ENCODE data around the gene FAM181A. TPM values are rescaled to one million over a fixed set of nuclear protein-coding genes. Genes with fewer than 3 reads are reported as not detected.
A peak's percentile ranks its signal among the peaks of the same experiment; 100 is the strongest.

Gene FAM181A
- total and polyA plus RNA-seq, 4 experiments from 2014 or later, result not detected

DNA sequence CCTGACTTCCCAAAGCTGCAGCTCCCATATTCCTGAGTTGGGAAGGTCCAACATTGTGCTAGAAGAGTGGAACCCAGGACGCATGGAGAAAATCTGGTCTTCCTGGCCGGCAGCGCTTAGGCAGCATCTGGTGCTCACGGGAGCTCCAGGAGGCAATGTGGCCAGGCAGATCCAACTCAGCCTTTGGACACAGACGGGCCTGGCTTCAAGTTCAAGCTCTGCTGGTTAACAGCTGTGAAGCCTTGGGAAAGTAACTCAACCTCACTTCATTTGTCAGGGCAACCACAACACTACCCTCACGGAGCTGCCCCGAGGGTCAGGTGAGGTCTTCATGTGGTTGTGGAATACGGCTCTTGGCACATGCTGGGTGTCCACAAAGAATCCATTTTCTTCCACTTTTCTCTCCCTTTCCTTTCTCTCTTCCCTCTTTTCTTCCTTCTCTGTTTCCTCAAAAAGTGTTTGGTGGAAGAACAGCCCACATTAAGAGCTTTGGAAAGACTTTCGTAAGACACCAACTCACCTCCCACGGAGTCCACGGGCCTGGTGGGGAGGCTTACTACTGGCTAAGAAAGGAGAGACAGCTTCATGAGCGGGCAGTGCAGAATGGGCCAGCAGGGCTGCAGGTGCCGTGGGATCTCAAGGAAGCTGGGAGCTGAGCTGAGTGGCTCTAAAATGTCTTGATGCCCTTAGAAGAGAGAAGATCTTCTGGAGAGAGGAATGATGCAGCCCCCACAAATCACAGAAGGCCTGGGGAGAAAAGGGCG, 2.4 kb upstream of the FAM181A start:
- intact Hi-C loops (cut with micrococcal nuclease), result no loop called here
- Histone ChIP-seq H3K4me3 (ENCODE audit: low read length in 2 of 2) (no peak overlapping the region), H3K9me3 (ENCODE audit: control insufficient read depth in 1 of 2, low read length in 2 of 2) (no peaks in the 10 kb centered on the region), H3K36me3 (ENCODE audit: insufficient read depth, low read length) (no peaks in the 10 kb centered on the region), H3K27me3 (ENCODE audit: insufficient read depth, low read length) (no peaks in the 10 kb centered on the region), H3K27ac (ENCODE audit: low read depth, low read length) (no peak overlapping the region), H3K4me1 (ENCODE audit: insufficient read depth, low read length) (no peaks in the 10 kb centered on the region)
- Mint-ChIP-seq H3K9me3 (peaks cover 0 to 1% (median 0%) of the 10 kb centered on the region in 8 donors), H3K27ac (peak overlapping the region in 1 of 7 donors; percentile 19), H3K27me3 (no peaks in the 10 kb centered on the region), H3K4me3 (no peak overlapping the region), H3K4me1 (no peaks in the 10 kb centered on the region), H3K36me3 (no peaks in the 10 kb centered on the region)
- no peak for DNase-seq
- ChIA-PET POLR2A (ENCODE audit: partially characterized antibody) (no interaction called here), CTCF (ENCODE audit: partially characterized antibody) (interaction anchor here (0.7 to 2.3 kb wide), 4 partner anchors 10 to 206 kb away, joined by 3 to 8 read pairs (median 4); no protein-coding TSS in a partner anchor)

DNA sequence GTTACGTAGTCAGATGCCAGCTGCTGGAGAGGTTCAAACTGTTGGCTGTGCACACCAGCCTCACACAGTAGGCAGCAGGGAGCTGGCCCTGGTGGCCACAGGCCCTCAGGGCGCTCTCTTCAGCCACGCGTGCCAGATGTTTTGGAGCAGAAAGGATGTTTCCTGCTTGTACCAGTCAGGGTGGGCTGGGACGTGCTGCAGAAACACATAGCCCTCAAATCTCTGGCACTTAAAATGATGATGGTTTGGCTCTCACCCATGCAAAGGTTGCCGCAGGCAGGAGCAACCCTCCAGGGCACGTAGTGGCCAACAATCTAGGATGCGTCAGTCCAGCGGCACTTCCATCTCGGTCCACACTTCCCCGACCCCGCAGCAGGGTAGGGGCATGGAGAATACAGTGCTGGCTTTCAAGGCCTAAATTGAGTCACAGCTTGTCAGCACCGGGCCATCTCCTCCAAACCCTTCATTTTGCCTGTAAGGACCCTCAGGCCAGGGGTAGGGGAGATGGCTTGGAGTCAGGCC, 1.7 kb upstream of the FAM181A start:
- H3K4me3 Mint-ChIP-seq, result no peak overlapping the region
- Histone ChIP-seq H3K9me3 (ENCODE audit: control insufficient read depth in 1 of 2, low read length in 2 of 2) (no peaks in the 10 kb centered on the region), H3K4me3 (ENCODE audit: low read length in 2 of 2) (no peak overlapping the region), H3K4me1 (ENCODE audit: insufficient read depth, low read length) (no peaks in the 10 kb centered on the region), H3K27me3 (ENCODE audit: insufficient read depth, low read length) (no peaks in the 10 kb centered on the region), H3K36me3 (ENCODE audit: insufficient read depth, low read length) (no peaks in the 10 kb centered on the region), H3K27ac (ENCODE audit: low read depth, low read length) (no peak overlapping the region)
- ChIA-PET POLR2A (ENCODE audit: partially characterized antibody) (no interaction called here), CTCF (ENCODE audit: partially characterized antibody) (interaction anchor here (2.3 kb wide), 1 partner anchor 14 kb away, joined by 8 read pairs; no protein-coding TSS in a partner anchor)
- H3K27ac Mint-ChIP-seq, result no peak overlapping the region
- no peak for DNase-seq
- no peaks in the 10 kb centered on the region for H3K9me3 Mint-ChIP-seq
- no peaks in the 10 kb centered on the region for H3K4me1 Mint-ChIP-seq
- H3K27me3 Mint-ChIP-seq, result no peaks in the 10 kb centered on the region
- H3K36me3 Mint-ChIP-seq, result no peaks in the 10 kb centered on the region
- intact Hi-C loops (cut with micrococcal nuclease), result no loop called here

DNA sequence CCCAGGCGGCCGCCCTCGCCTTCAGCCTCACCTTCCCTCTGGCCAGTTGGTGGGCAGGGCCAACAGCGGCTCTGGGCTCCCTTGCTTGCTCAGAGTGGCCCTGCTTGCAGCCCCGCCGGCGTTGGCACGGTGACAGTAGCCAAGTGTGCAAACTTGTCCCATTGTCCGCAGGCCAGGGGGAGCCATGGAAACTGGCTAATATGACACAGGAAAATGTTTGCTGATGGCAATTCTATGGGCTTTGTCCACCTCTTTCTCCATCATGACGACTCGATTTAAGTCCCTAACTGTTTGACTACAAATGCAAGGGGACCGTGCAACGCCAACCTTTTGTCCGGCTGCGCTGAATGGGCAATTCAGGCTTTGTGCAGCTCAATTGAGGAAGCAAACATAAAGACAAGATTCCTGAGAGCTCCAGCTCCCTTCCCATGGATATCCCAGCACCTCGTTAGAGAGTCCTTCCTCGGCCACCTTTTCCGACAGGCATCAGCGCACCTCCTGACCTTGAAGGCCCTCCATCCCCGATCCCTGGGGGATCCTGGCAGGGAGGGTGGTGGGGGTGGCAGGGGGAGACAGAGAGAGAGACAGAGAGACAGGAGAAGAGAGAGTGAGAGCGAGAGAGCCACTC, 785 bp upstream of the FAM181A start:
- Histone ChIP-seq H3K27me3 (ENCODE audit: insufficient read depth, low read length) (no peaks in the 10 kb centered on the region), H3K9me3 (ENCODE audit: control insufficient read depth in 1 of 2, low read length in 2 of 2) (no peaks in the 10 kb centered on the region), H3K27ac (ENCODE audit: low read depth, low read length) (no peak overlapping the region), H3K36me3 (ENCODE audit: insufficient read depth, low read length) (no peaks in the 10 kb centered on the region), H3K4me3 (ENCODE audit: low read length in 2 of 2) (no peak overlapping the region), H3K4me1 (ENCODE audit: insufficient read depth, low read length) (no peaks in the 10 kb centered on the region)
- Mint-ChIP-seq H3K27ac (no peak overlapping the region), H3K9me3 (no peaks in the 10 kb centered on the region), H3K27me3 (no peaks in the 10 kb centered on the region), H3K36me3 (no peaks in the 10 kb centered on the region), H3K4me1 (no peaks in the 10 kb centered on the region), H3K4me3 (no peak overlapping the region)
- POLR2A ChIA-PET (ENCODE audit: partially characterized antibody), result no interaction called here
- intact Hi-C loops (cut with micrococcal nuclease), result no loop called here
- CTCF ChIA-PET (ENCODE audit: partially characterized antibody), result no interaction called here
- DNase-seq, result no peak

DNA sequence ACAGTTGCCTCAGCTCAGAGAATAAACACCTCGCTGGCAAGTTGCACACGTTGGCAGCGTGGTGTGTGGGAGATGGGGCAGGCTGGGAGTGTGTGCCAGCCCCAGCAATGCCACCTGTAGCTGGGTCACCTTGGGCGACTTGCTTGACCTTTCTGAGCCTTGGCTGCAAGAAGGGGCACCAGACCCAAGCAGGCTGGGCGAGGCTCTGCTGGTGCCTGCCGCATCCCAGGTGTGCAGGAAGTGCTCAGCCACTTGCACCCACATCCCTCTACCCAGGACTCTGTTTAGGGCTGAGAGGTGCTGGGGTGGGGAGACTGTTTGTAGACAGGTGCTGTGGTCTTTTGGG, 629 bp downstream of the FAM181A start:
- no peaks in the 10 kb centered on the region for H3K36me3 ChIP-seq (ENCODE audit: insufficient read depth, low read length)
- Mint-ChIP-seq H3K27ac (no peak overlapping the region), H3K9me3 (no peaks in the 10 kb centered on the region), H3K27me3 (no peaks in the 10 kb centered on the region), H3K4me1 (no peaks in the 10 kb centered on the region), H3K4me3 (no peak overlapping the region), H3K36me3 (no peaks in the 10 kb centered on the region)
- H3K9me3 ChIP-seq (ENCODE audit: control insufficient read depth in 1 of 2, low read length in 2 of 2), result no peaks in the 10 kb centered on the region
- no peak for DNase-seq
- H3K4me1 ChIP-seq (ENCODE audit: insufficient read depth, low read length), result no peaks in the 10 kb centered on the region
- CTCF ChIA-PET (ENCODE audit: partially characterized antibody), result no interaction called here
- H3K27me3 ChIP-seq (ENCODE audit: insufficient read depth, low read length), result no peaks in the 10 kb centered on the region
- intact Hi-C loops (cut with micrococcal nuclease), result no loop called here
- H3K27ac ChIP-seq (ENCODE audit: low read depth, low read length), result no peak overlapping the region
- POLR2A ChIA-PET (ENCODE audit: partially characterized antibody), result interaction anchor here (1.8 kb wide), 1 partner anchor 43 kb away, joined by 5 read pairs; no protein-coding TSS in a partner anchor
- H3K4me3 ChIP-seq (ENCODE audit: low read length in 2 of 2), result no peak overlapping the region

DNA sequence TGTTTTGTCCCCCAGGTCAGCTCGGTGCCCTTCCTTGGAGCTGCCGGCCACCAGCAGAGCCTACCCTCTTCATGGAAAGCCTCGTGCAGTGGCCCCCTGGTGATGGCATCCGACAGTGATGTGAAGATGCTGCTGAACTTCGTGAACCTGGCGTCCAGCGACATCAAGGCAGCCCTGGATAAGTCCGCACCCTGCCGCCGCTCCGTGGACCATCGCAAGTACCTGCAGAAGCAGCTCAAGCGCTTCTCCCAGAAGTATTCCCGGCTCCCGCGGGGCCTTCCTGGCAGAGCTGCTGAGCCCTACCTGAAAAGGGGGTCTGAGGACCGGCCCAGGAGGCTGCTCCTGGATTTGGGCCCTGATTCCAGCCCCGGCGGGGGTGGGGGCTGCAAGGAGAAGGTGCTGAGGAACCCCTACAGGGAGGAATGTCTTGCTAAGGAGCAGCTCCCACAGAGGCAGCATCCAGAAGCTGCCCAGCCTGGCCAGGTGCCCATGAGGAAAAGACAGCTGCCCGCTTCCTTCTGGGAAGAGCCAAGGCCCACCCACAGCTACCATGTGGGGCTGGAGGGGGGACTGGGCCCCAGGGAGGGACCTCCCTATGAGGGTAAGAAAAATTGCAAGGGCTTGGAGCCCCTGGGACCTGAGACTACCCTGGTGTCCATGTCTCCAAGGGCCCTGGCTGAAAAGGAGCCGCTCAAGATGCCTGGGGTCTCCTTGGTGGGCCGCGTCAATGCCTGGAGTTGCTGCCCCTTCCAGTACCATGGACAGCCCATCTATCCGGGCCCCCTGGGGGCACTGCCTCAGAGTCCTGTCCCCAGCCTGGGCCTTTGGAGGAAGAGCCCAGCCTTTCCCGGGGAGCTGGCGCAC, 1.3 kb downstream of the FAM181A start:
- H3K4me1 Mint-ChIP-seq, result no peaks in the 10 kb centered on the region
- H3K27ac Mint-ChIP-seq, result no peak overlapping the region
- no peaks in the 10 kb centered on the region for H3K36me3 Mint-ChIP-seq
- H3K9me3 Mint-ChIP-seq, result no peaks in the 10 kb centered on the region
- Histone ChIP-seq H3K9me3 (ENCODE audit: control insufficient read depth in 1 of 2, low read length in 2 of 2) (no peaks in the 10 kb centered on the region), H3K36me3 (ENCODE audit: insufficient read depth, low read length) (no peaks in the 10 kb centered on the region), H3K4me3 (ENCODE audit: low read length in 2 of 2) (no peak overlapping the region), H3K27me3 (ENCODE audit: insufficient read depth, low read length) (no peaks in the 10 kb centered on the region), H3K4me1 (ENCODE audit: insufficient read depth, low read length) (no peaks in the 10 kb centered on the region), H3K27ac (ENCODE audit: low read depth, low read length) (no peak overlapping the region)
- intact Hi-C loops (cut with micrococcal nuclease), result no loop called here
- ChIA-PET POLR2A (ENCODE audit: partially characterized antibody) (interaction anchor here (1.8 kb wide), 1 partner anchor 42 kb away, joined by 5 read pairs; no protein-coding TSS in a partner anchor), CTCF (ENCODE audit: partially characterized antibody) (no interaction called here)
- no peak for DNase-seq
- no peak overlapping the region for H3K4me3 Mint-ChIP-seq
- H3K27me3 Mint-ChIP-seq, result no peaks in the 10 kb centered on the region

DNA sequence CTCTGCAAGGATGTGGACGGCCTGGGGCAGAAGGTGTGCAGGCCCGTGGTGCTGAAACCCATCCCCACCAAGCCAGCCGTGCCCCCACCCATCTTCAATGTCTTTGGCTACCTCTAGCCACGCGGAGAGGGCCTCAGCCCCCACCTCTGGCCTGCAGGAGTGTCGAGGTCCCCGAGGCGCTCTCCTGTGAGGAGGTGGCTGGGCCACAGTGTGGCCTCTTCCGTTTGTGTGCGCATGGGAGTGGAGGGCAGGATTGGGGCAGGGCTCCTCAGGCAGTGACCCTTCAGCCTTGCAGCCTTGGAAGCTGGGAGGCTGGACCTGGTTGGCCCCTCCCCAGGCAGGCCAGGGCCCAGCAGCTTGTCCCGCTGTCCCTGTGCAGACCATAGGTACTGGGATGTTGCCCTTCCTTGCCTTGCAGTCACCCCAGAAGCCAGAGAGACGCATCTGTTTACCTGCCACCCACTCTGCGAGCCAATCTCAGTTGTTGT, 1.9 kb downstream of the FAM181A start:
- no peak overlapping the region for H3K4me3 ChIP-seq (ENCODE audit: low read length in 2 of 2)
- POLR2A ChIA-PET (ENCODE audit: partially characterized antibody), result interaction anchor here (1.8 kb wide), 1 partner anchor 41 kb away, joined by 5 read pairs; no protein-coding TSS in a partner anchor
- no peak overlapping the region for H3K4me3 Mint-ChIP-seq
- H3K36me3 ChIP-seq (ENCODE audit: insufficient read depth, low read length), result no peaks in the 10 kb centered on the region
- H3K9me3 Mint-ChIP-seq, result no peaks in the 10 kb centered on the region
- no peaks in the 10 kb centered on the region for H3K4me1 Mint-ChIP-seq
- DNase-seq, result no peak
- H3K36me3 Mint-ChIP-seq, result no peaks in the 10 kb centered on the region
- no peaks in the 10 kb centered on the region for H3K27me3 Mint-ChIP-seq
- intact Hi-C loops (cut with micrococcal nuclease), result no loop called here
- H3K27ac Mint-ChIP-seq, result no peak overlapping the region
- H3K27me3 ChIP-seq (ENCODE audit: insufficient read depth, low read length), result no peaks in the 10 kb centered on the region
- H3K9me3 ChIP-seq (ENCODE audit: control insufficient read depth in 1 of 2, low read length in 2 of 2), result no peaks in the 10 kb centered on the region
- no peaks in the 10 kb centered on the region for H3K4me1 ChIP-seq (ENCODE audit: insufficient read depth, low read length)
- CTCF ChIA-PET (ENCODE audit: partially characterized antibody), result no interaction called here
- no peak overlapping the region for H3K27ac ChIP-seq (ENCODE audit: low read depth, low read length)

DNA sequence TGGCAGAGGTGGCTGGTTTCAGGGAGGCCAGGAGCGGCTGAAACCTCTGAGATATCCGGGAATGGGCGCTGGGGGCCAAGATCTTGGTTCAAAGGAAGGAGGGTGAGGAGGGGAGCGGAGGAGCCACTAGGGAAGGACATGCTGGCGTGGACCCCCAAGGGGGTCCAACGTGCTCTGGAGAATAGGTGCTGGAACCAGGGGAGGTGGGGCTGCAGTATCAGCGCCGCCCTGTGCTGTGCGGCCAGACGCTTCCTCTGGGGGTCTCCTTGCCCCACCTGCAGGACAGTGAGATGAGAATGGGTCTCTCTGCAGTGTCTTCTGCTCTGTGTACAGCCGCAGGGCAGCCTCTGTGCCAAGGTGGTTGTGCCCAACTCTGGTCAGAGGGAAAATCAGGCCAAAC, 2.5 kb downstream of the FAM181A start:
- POLR2A ChIA-PET (ENCODE audit: partially characterized antibody), result no interaction called here
- intact Hi-C loops (cut with micrococcal nuclease), result no loop called here

More for the DNA sequence above, 2.5 kb downstream of the FAM181A start:
- Mint-ChIP-seq H3K36me3 (no peaks in the 10 kb centered on the region), H3K27me3 (no peaks in the 10 kb centered on the region), H3K4me1 (no peaks in the 10 kb centered on the region), H3K4me3 (peak overlapping the region in 1 of 8 donors; percentile 22), H3K27ac (no peak overlapping the region), H3K9me3 (no peaks in the 10 kb centered on the region)
- Histone ChIP-seq H3K4me3 (ENCODE audit: low read length in 2 of 2) (no peak overlapping the region), H3K27ac (ENCODE audit: low read depth, low read length) (no peak overlapping the region), H3K27me3 (ENCODE audit: insufficient read depth, low read length) (no peaks in the 10 kb centered on the region), H3K36me3 (ENCODE audit: insufficient read depth, low read length) (no peaks in the 10 kb centered on the region), H3K9me3 (ENCODE audit: control insufficient read depth in 1 of 2, low read length in 2 of 2) (no peaks in the 10 kb centered on the region), H3K4me1 (ENCODE audit: insufficient read depth, low read length) (no peaks in the 10 kb centered on the region)
- CTCF ChIA-PET (ENCODE audit: partially characterized antibody), result interaction anchor here (1.1 to 1.4 kb wide), 2 partner anchors 9 to 11 kb away, joined by 3 read pairs; no protein-coding TSS in a partner anchor
- no peak for DNase-seq
